Mononuclear cell (primary cell): ENCODE data around the gene BCL6. TPM values are rescaled to one million over a fixed set of nuclear protein-coding genes. Genes with fewer than 3 reads are reported as not detected.
"Not testable (repeated sequence)": the region's sequence is repeated elsewhere in the genome, so short reads cannot be mapped to it uniquely, and the experiment has no call there.

Source experiments
- H3K27me3 ChIP-seq: 2 replicates; pipeline ENCODE4 v1.6.0; 2011; ENCODE audit warnings: low read length, control low read depth; ENCODE audit not compliant: insufficient read depth
- H3K4me1 ChIP-seq: 2 replicates; pipeline ENCODE4 v1.5.1; 2011; ENCODE audit warnings: mild to moderate bottlenecking, low read length, control low read depth; ENCODE audit not compliant: insufficient read depth
- H3K4me3 ChIP-seq: 2 replicates; pipeline ENCODE4 v1.5.1; 2011; ENCODE audit warnings: mild to moderate bottlenecking, low read length, moderate library complexity
- H3K9me3 ChIP-seq: 2 replicates; pipeline ENCODE4 v1.5.1; 2011; ENCODE audit warnings: low read depth, mild to moderate bottlenecking, control low read depth, low read length
- total RNA-seq: library from RNA; depleted of rRNA; stranded (reverse); fragments of >200 nt; gene quantifications from one replicate; pipeline ENCODE4 v1.2.3, GENCODE V29; 2012

BCL6 gene
- total RNA-seq, 1 donor: 120 TPM

- H3K4me1 ChIP-seq: no peaks in the 10 kb centered on the region
- H3K27me3 ChIP-seq: peaks cover 8% of the 10 kb centered on the region
- no peak overlapping the region for H3K4me3 ChIP-seq
- no peaks in the 10 kb centered on the region for H3K9me3 ChIP-seq
Measured at GRCh38 chr3:187693431-187693830, 51.8 kb downstream of the BCL6 start.

GRCh38 chr3:187689984-187690383 is 55.3 kb downstream of the BCL6 start:
- H3K4me3 ChIP-seq: no peak overlapping the region
- H3K9me3 ChIP-seq: no peaks in the 10 kb centered on the region
- no peaks in the 10 kb centered on the region for H3K4me1 ChIP-seq
- peaks cover 12% of the 10 kb centered on the region for H3K27me3 ChIP-seq

DNA sequence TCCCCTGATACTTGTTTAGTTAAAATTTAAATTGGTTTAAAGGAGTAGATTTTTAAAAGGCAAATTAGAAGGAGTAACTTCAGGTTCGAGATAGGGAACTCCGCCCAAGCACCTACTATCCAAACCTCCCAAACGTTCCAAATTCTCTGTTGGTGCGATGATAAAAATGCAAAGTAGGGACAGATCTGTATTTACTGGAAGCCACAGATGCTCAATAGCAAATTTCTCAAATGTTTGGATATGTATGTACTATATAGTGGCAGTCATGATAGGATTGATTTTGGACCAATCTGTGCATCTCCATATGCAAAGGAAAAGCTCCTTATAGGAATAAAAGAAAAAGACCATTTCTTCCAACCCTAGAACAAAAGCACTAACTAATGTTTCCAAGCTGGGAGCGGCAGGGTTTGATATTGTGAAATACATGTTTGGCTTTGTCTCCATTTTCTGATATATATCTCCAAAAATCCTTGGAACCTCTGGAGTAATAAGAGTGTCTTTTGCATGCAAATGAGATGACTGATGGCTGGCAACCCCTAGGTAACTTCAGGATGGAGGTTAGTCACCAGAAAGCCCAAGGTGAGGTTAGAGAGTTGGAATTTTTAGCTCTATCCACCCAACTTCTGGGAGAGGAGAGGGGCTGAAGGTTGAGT is 58.5 kb downstream of the BCL6 start:
- no peak overlapping the region for H3K4me3 ChIP-seq
- peaks cover 12% of the 10 kb centered on the region for H3K27me3 ChIP-seq
- H3K9me3 ChIP-seq: no peaks in the 10 kb centered on the region
- H3K4me1 ChIP-seq: no peaks in the 10 kb centered on the region

DNA sequence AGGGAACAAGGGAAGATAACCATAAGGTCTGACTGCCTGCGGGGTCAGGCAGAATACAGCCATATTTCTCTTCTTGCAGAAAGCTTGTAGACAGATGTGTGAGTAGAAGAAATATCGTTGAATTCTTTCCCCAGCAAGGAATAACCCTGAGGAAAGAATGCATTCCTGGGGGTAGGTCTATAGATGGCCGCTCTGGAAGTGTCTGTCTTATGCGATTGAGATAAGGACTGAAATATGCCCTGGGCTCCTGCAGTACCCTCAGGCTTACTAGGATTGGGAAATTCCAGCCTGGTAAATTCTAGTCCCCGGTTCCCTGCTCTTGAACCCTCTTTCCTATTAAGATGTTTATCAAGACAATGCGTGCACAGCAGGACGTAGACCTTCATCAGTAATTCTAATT is 59.3 kb downstream of the BCL6 start:
- H3K27me3 ChIP-seq: peaks cover 12% of the 10 kb centered on the region

GRCh38 chr3:187684880-187685279 is 60.4 kb downstream of the BCL6 start:
- Histone ChIP-seq H3K4me3 (no peak overlapping the region), H3K9me3 (no peaks in the 10 kb centered on the region), H3K4me1 (no peaks in the 10 kb centered on the region), H3K27me3 (peaks cover 10% of the 10 kb centered on the region)

More for the DNA sequence above, 59.3 kb downstream of the BCL6 start:
- Histone ChIP-seq H3K4me3 (no peak overlapping the region), H3K9me3 (no peaks in the 10 kb centered on the region), H3K4me1 (no peaks in the 10 kb centered on the region)

DNA sequence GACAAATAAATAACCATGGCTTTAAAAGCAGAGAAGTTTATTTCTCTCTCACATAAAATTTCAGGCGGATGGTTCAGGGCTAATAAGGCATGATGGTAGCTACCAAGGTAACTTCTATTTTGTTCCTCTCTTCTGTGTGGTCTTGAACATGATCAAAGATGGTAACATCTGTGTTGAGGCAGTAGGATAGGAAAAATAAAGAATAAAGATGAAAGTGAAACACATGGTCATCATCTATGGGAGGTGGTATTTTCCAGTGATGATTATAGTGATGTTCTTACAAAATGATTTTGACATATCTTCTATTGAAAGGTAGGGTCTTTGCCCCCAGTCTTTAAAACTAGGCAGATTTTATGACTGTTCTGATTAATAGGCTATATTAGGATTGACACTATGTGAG is 60.8 kb downstream of the BCL6 start:
- Histone ChIP-seq H3K9me3 (no peaks in the 10 kb centered on the region), H3K4me1 (no peaks in the 10 kb centered on the region), H3K27me3 (peaks cover 6% of the 10 kb centered on the region), H3K4me3 (no peak overlapping the region)

DNA sequence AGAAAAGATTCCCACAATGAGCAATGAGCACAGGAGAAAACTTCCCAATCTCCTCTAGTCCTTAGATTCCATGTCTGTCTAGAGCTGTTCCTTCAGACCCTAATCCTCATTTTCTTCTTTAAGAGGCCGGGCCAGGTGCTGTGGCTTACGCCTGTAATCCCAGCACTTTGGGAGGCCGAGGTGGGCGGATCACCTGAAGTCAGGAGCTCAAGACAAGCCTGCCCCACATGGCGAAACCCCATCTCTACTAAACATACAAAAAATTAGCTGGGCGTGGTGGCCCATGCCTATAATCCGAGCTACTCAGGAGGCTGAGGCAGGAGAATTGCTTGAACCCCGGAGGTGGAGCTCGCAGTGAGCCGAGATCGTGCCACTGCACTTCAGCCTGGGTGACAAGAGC is 63.5 kb downstream of the BCL6 start:
- not testable (repeated sequence) for H3K4me1 ChIP-seq, H3K4me3 ChIP-seq, H3K9me3 ChIP-seq
- peaks cover 10% of the 10 kb centered on the region for H3K27me3 ChIP-seq

- H3K9me3 ChIP-seq: no peaks in the 10 kb centered on the region
- peaks cover 11% of the 10 kb centered on the region for H3K27me3 ChIP-seq
- no peak overlapping the region for H3K4me3 ChIP-seq
- no peaks in the 10 kb centered on the region for H3K4me1 ChIP-seq
Measured at GRCh38 chr3:187679638-187680396, 65.5 kb downstream of the BCL6 start.

GRCh38 chr3:187678726-187679268 is 66.5 kb downstream of the BCL6 start:
- Histone ChIP-seq H3K4me3 (no peak overlapping the region), H3K27me3 (peaks cover 17% of the 10 kb centered on the region), H3K4me1 (no peaks in the 10 kb centered on the region), H3K9me3 (no peaks in the 10 kb centered on the region)

DNA sequence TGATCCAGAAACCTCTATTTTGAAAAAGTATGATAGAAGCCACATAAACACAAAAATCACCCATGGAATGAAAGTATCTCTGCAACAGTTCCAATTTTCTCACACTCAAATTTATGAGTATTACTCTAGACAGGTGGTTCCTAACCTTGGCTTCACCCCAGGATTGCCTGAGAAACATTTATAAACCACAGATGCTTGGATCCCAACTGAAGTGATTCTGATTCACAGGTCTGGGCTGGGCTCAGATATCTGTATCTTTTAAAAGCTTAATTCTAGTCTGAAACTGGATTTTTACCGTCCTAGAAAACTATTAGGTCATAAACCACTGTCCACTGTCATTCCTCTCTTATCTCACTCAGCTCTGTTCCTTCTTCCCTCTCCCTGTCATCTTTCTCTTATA is 67.7 kb downstream of the BCL6 start:
- H3K9me3 ChIP-seq: no peaks in the 10 kb centered on the region
- no peaks in the 10 kb centered on the region for H3K4me1 ChIP-seq
- H3K4me3 ChIP-seq: no peak overlapping the region
- peaks cover 25% of the 10 kb centered on the region for H3K27me3 ChIP-seq

GRCh38 chr3:187673012-187673411 is 72.3 kb downstream of the BCL6 start:
- H3K27me3 ChIP-seq: peaks cover 57% of the 10 kb centered on the region
- no peak overlapping the region for H3K4me3 ChIP-seq
- H3K4me1 ChIP-seq: no peaks in the 10 kb centered on the region
- no peaks in the 10 kb centered on the region for H3K9me3 ChIP-seq

Other genes with a start within 250 kb of the BCL6 start
- gene SST, start 75.1 kb downstream of the BCL6 start, total RNA-seq: not detected
- not detected for gene RTP2, start 42.9 kb downstream of the BCL6 start, total RNA-seq